KBM-7 (cell line): ENCODE results near the gene MYPOP.

Experiments
- DNase-seq: peaks from one replicate; pipeline ENCODE4 v3.0.0-alpha.2; 2015
- in situ Hi-C: fragments of 300-500 bp; cut with MboI; formaldehyde crosslinking; loops from 2 replicates; pipeline ENCODE4 v1.14.3; 2020; ENCODE audit warnings: low sequenced_read_pairs, low pct_unique_long_range_greater_than_20kb, mixed read lengths

MYPOP gene

DNA sequence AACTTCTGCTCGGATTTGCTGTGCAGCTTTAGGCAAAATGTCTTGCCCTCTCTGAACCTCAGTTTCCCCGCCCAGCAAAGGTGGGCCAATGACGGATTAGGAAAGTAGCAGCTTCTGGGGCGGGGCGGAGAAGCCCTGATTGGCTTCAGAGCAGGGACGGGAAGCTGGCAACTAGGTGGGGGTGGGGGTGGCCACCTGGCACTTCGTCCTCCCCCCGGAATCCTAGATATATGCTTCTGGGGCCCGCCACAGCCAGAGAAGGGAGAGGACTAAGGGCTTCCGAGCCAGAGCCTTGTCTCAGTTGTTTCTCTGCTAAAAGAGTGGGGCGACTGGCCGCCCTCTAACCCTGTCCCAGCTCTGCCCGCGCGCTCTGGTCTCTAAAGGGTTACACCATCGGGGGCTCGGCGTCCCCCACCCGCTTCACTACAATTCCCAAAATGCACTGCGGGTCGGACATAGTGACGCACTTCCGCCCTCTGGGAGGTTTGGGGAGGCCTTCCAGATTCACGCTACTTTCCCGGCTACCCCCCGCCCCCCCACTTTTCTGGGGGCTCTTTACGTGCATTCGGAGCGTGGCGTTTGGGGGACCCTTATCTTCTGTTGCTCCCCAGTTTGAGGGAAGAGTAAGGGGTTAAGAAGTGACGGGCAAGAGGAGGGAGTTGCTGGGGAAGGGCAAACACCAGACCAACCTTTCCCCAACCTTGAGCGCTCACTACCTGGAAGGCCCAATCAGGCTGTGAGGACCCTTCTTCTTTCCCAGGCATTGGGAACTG, 15.8 kb downstream of the MYPOP start:
- peak; percentile 93 for DNase-seq
- in situ Hi-C loops = no loop called here

DNA sequence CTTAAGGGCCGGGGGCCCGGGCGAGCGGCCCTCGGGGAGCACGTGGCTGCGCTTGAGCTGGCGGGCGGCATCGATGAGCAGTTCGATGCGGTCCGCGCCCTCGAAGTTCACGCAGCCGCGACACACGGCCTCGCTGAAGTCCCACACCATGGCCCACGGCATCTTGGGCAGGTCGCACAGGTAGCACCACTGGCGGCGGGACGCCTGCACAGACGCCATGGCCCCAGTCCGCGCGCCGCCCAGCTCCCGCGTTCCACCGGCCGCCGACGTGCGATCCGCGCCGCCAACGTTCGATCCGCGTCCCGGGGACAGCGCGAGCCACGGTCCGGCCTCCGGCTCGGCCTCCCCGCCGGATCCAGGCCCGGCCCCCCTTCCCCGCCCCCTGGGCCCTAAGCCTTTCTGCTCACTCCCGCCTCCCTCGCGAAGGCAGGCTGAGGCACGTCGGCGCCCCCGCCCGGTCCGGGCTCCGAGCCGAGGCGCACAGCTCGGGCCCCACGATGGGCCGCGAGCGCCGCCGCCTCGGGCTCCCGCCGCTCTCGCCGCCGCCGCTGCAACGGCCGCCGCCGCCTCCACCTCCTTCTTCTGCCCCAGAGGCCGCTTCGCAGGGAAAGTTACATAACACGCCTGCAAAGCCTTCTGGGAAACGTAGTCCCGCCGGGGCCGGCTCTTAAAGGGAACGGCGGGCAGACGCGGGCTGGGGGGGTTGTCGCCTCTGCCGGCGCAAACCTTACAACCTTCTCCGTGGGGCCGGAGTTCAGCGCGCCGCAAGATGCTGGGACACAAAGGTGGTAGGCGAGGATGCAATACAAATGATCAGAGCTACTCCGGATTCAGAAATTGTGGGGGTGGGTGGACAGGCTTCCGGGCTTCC, 16.6 kb downstream of the MYPOP start, which contains the start of gene IRF2BP1:
Gene IRF2BP1, minus strand, starts transcription at position 586 of the 871 bp plus-strand sequence. Its CDS starts 367 bp downstream, at position 219.
- in situ Hi-C loops = no loop called here
- DNase-seq = peak; percentile 90

DNA sequence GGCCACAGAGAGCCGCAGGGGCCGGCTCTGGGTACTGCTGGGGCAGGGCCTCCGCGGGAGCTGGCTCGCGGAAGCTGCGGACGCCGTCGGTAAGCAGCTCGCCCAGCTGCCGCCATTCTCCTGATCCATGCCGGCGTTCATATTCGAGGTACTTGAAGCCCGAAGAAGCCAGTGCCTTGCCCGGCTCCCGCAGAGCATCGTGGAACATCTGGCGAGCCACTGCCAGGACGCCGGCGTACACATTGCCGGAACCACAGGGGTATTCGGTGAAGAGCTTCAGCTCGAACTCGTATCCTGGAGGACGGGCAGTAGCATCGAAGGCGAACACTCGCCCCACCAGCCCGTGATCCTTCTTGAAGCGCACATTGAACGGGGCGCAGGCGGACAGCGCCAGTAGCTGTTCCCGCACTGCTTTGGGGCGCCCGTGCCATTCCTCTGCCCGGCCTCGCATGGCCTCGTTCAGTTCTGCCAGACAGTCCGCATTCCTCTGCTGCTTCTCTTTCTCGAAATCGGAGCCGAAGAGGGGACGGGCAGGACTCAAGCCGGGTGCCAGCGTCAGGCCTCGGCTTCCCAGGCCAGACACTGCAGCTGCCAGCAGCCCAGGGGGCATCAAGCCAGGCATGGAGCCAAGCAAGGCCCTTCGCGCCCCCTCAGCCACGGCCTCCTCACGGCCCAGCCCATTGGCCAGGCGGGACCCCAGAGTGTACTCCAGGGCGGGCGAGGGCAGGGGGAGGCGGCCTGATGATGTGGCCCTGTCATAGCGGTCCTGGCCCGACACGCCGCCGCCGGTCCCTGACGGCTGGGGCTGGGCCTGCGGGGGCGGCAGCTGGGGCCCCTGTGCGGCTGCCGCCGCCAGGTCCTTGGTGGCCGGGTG, 17.5 kb downstream of the MYPOP start:
- DNase-seq = no peak
- in situ Hi-C loops = no loop called here

DNA sequence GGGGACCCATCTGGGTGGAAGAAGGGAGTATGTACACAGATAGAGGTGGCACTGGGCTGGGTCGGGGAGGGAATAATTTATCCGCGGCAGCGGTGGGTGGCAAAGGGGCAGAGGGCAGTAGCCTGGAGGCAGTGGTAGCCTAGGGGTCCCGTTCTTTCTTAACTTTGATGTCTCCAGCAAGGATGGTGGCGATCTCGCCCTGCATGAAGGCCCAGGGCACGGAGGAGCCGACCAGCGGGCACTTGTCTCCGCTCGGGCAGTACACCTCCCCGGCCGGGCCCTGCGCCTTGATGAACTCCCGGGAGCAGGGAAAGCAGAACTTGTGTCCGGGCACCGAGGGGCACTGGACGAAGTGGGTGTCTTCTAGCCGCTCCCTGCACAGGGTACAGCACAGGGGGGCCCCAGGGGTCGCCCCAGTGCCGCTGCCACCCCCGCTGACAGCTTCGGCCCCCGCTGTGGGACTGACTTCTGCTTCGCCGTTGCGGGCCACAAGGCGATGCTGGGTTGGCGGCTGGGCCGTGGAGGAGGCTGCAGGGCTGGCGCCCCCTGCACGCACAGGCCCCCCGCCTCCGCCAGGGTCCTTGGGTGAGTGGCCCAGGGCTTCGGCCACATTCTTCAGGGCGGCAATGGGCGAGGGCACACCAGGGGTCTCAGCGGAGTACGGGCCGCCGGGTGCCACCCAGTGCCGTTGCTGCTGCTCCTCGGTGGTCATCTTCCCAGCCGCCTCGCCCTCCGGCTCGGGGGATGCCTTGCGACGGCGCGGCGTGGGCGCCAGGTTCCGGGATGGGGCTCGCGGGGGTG, 18.3 kb downstream of the MYPOP start:
- DNase-seq = no peak

DNA sequence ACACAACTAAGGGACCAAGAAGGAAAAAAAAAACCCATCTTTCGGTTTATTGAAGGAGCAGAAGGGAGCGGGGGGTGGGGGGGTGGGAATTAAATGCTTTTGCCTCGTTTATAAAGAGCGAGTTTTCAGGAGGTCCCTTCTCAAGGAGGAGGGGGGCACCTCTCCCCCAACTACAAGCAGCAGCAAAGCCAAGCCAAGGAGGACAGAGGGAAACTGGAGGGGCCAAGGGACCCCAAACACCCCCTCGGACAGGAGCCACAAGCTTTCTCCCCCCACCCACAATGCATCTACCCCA, 18.9 kb downstream of the MYPOP start:
- in situ Hi-C loops = no loop called here
- DNase-seq = no peak

More for the DNA sequence above, 18.3 kb downstream of the MYPOP start:
- in situ Hi-C loops = no loop called here

DNA sequence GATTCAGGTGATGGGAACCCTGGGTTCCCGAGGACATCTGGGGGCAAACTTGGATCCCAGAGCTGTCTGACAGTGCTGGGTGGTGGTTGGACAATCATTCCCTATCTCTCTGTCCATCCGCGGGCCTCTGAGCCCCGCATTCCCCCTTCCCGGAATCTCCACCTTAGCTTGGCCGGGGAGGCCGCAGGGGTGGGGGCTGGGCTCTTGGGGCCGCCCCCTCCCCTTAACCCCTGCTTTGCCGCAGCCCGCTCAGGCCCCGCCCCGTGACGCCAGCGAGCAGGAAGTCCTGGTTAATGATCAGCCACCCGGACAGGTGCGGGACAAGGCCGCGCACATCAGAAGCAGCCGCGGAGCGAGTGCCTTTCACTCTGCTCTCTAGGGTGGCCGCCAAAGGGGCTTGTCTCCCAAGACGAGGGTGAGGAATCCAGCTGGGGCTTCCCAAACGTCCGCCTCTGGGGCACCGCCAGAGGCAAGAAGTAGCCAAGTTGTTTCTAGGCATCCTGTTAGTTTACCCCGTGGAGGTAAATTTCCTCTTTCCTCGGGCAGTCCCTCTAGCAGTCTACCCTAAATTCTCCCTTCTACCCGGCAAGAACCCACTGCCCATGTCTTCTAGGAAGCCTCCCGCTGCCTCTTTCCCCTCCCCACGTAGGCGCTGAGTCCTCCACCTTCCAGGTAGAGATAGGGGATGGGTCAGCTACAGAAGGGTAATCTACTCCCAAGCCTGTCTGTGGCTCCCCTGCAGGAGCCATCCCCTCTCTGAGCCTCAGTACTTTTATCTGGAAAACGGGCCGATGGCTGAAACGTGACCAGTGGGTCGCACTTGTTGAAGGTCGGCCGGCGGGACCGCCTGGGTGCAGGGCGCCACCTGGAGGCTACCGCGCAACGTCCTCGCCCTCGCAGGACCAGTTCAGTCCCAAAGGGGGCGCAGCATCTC, 19.5 kb downstream of the MYPOP start:
- in situ Hi-C loops = no loop called here
- DNase-seq = peak; percentile 98

DNA sequence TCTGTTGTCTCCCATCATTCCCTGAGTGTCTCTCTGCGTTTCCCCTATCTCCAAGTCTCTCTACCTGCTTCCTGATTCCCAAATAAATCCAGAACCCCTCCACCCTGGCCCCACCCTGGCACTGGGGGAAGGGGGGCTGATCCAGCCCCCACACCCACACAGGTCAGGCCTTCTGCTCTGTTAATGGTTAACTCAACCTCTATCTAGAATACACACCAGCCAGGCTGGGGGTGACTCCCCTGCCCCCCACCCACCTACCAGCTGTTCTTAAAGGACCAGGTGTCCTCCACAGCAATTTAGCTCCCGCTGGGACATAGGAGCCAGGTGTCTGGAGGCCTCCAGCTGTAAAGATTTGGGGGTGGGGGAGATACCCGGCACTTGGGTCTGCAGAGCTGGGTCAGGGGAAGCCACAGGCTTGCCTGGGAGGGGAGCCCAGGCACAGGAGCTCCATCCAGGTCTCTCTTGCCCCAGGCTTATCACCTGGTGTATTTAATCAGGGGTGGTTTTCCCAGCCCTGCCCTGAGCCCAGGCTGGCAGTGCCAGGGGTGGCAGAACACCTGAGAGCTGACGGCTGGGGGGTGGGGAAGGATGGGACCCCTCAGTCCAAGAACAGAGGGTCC, 20.4 kb downstream of the MYPOP start:
- in situ Hi-C loops = no loop called here
- DNase-seq = no peak

DNA sequence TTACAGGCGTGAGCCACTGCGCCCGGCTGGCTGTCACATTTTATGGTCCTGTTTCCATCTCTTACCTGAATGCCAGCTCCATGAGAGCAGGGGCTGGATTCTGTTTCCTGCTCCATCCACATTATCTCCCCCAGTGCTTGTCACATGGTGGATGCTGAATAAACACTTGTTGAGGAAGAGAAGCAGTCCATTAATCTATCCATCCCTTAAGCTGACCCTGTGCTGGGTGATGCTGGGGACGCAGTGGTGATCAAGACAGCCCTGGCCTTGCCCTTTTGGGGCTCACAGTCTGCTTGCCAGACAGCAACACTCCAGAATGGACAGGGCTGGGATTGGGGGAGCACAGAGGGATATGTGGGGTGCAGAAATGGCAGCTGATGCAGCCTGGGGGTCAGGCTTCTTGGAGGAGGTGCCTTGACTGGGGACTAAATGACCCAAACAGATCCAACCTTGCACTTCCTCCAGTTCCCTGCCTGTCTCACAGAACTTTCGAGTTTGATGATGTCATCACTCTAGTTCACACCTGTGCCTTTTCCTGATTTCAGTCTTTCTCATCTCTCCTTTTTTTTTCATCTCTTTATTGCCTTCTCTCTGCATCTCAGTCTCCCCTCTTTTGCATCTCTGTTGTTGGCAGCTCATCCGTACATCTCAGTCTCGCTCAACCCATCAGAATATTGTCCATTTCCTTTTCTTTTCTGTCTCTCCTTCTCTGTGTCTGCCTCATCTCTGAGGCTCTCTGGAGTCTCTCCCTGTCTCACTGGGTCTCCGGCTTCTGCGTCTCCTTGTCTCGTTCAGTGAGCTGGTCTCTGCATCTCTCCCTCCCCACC, 21.1 kb downstream of the MYPOP start:
- in situ Hi-C loops = no loop called here
- no peak for DNase-seq

DNA sequence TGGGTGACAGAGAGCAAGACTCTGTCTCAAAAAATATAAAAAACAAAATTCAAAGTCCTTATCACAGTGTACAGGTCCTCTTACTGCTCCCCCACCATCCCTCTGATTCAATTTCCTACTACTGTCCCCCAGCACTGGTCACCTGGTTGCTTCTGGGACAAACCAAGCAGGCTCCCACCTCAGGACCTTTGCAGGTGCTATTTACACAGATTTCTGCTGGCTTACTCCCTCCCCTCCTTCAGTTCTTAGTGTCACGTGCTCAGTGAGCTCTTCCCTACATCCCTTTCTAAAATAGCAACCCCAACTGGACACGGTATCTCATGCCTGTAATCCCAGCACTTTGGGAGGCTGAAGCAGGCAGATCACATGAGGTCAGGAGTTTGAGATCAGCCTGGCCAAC, 22.4 kb downstream of the MYPOP start:
- no peak for DNase-seq
- in situ Hi-C loops = no loop called here

DNA sequence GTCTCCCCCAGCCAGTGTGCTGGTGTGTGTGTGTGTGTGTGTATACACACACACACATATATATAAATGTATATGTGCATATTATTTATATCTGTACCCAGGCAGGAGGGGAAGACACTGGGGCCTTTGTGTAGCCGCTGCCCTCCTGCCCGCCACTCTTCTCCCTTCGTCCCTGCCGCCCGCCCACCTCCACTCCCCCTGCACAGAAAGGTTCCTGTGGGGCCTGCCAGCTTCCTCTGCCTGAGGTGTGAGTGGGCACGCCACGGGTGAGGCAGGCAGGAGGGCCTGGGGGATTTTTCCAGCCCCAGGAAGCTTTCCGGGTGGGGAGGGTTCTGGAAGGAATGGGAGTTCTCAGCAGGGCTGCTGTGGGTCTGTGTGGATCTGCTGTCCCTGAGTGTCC, 23.4 kb downstream of the MYPOP start:
- in situ Hi-C loops = no loop called here
- DNase-seq = no peak

DNA sequence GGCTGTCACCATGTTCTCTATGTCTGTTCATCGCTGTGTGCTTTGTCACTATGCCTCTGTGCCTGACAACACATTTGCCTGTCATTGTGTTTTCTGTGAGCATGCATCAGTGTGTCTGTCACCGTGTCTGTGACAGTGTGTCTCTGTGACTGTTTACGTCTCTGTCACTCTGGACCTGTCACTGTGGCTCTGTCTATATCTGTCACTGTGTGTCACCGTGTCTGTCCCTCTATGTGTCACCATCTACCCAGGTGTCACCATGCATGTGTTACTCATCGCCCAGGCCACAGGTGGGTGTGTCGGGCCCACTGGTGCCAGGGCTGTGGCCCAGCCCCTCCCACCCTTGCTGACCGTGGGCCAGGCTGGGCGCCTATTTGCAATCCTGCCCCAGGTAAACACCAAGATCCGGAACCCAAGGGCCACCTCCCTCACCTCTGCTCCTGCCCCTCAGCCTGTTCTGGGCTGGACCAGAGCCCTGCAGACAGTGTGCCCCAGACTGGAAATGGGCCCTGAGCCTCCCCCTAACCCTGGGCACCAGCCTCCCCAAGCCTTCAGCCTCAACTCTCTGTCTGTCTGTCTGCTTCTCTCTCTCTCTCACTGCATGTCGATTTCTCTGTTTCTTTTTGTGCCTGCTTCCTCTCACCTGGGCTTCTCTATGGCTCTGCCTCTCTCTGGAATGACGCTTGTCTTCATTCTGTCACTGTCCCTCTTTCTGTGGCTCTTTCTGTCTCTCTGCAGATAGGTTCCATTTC, 24.2 kb downstream of the MYPOP start:
- in situ Hi-C loops = no loop called here
- no peak for DNase-seq

DNA sequence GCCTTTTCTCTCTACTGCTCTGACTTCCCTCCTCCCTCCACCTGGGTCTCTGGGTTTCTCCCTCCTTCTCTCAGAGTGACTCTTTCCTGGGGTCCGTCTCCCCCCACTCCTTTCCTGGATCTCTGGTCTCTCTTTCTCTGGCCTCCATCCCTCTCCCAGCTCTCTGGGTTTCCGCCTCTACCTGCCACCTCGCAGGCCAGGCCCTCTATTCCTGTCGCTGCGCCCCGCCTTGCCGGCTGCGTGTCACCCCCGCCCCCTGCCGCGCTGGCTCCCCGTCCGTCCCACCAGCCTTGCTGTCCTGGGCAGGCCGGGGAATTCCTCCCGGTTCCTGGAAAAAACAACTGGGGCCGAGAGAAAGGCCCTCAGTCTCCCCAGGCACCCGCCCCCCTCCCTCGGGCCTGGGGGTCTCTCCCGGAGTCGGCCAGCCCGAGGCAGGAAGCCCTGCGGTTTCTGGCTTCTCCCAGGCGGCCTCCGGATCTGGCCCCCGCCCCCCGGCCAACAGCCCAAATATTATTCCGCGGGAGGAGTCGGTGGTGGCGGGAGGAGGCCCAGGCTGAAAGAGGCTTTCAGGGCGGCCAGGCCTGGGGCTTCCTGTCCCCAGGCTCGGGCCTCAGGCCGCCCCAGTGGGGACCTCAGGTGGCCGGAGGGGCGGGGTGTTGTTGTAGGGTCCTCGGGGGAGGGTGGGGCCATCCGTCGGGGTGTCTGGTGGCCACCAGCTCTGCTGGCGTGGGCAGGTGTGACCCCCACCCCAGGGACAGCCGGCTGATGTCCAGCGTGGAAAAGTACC, 25.8 kb downstream of the MYPOP start:
- peak; percentile 70 for DNase-seq
- in situ Hi-C loops = no loop called here

DNA sequence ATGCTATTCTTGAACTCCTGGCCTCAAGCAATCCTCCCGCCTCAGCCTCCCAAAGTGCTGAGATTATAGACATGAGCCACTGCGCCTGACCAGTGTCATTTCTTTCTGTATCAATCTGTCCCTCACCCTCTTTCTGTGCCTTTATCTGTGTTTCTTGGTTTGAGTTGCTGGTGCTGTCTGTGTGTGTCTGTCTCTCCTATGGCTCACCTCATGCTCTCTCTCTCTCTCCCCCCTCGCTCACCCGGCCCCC, 26.3 kb downstream of the MYPOP start:
- DNase-seq = no peak
- in situ Hi-C loops = no loop called here

DNA sequence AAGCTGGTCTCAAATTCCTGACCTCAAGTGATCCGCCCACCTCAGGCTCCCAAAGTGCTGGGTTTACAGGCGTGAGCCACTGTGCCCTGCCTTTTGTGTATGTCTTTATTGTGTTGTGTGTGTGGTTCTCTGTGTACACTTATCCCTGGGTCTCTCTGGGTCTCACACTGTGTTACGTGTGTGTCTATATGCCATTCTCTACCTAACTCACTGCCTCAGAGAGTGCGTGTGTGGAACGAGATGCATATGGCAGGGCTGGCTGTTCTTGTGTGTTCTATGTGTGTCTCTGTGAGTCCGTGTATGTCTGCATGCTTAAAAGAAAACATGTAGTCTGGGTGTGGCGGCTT, 27.8 kb downstream of the MYPOP start:
- in situ Hi-C loops = no loop called here
- DNase-seq = no peak

DNA sequence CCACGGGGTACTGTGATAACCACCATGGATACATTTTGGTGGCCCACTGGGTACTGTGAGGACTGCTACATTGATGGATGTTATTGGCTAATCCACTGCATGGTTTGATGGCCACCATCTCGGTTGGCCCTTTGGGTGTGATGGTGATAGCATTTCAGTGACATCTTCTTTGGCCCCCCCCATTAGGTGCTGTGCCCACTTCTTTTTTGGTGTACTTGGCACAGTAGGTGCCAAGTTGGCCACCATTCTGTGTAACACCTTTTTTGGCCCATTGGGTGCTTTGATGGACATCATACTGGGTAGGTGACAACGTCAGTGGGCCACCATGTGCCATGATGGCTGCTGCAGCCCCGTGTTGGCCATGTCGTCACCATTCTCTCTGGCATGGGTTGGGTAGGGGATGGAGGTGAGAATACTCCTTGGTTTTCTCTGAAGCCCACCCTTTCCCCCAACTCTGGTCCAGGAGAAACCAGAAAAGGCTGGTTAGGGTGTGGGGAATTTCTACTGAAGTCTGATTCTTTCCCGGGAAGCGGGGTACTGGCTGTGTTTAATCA, 29.1 kb downstream of the MYPOP start:
- in situ Hi-C loops = no loop called here
- no peak for DNase-seq
